GM12873 (cell line): ENCODE results near the gene AHDC1.
A peak's percentile ranks its signal among the peaks of the same experiment; 100 is the strongest.

ENCODE experiments used
- TF ChIP-seq, protein P1 (sequence below): IDR thresholded peaks from 2 replicates; pipeline ENCODE4 v1.5.1; 2012; ENCODE audit warnings: low read depth, mild to moderate bottlenecking, moderate library complexity, low read length, control low read depth; ENCODE audit not compliant: insufficient read depth; ENCODE audit errors: missing control alignments

The AHDC1 gene

DNA sequence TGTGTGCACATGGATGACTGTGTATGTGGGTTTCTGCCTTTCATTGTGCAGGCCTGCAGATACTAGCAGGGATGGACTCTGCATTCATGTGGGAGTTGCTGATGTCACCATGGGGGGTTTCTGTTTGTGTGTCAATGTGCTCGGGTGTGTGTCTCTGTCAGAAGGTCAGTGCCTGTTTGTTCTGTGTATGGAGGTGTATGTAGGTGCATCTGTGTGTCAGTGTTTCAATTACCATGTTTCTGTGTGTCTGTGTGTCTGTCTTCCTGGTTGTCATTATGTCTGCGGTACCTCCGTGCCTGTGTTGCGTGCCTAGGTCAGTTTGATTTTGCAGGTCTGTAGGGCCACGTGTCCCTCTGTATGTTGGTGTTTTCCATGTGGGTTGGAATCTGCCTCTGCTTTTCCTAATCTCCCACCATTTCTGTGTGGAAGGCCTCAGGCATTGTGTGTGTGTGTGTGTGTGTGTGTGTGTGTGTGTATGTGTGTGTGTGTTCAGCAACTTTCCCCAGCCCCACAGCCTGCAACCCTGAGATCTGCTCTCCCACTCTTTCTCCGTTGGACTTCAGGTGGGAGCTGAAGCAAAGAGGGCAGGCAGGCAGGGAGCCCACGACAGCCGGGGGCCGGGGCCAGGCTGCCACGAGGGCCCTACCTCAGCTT, 77.2 kb downstream of the AHDC1 start:
- TF ChIP-seq, protein P1, sequence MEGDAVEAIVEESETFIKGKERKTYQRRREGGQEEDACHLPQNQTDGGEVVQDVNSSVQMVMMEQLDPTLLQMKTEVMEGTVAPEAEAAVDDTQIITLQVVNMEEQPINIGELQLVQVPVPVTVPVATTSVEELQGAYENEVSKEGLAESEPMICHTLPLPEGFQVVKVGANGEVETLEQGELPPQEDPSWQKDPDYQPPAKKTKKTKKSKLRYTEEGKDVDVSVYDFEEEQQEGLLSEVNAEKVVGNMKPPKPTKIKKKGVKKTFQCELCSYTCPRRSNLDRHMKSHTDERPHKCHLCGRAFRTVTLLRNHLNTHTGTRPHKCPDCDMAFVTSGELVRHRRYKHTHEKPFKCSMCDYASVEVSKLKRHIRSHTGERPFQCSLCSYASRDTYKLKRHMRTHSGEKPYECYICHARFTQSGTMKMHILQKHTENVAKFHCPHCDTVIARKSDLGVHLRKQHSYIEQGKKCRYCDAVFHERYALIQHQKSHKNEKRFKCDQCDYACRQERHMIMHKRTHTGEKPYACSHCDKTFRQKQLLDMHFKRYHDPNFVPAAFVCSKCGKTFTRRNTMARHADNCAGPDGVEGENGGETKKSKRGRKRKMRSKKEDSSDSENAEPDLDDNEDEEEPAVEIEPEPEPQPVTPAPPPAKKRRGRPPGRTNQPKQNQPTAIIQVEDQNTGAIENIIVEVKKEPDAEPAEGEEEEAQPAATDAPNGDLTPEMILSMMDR: no peak

DNA sequence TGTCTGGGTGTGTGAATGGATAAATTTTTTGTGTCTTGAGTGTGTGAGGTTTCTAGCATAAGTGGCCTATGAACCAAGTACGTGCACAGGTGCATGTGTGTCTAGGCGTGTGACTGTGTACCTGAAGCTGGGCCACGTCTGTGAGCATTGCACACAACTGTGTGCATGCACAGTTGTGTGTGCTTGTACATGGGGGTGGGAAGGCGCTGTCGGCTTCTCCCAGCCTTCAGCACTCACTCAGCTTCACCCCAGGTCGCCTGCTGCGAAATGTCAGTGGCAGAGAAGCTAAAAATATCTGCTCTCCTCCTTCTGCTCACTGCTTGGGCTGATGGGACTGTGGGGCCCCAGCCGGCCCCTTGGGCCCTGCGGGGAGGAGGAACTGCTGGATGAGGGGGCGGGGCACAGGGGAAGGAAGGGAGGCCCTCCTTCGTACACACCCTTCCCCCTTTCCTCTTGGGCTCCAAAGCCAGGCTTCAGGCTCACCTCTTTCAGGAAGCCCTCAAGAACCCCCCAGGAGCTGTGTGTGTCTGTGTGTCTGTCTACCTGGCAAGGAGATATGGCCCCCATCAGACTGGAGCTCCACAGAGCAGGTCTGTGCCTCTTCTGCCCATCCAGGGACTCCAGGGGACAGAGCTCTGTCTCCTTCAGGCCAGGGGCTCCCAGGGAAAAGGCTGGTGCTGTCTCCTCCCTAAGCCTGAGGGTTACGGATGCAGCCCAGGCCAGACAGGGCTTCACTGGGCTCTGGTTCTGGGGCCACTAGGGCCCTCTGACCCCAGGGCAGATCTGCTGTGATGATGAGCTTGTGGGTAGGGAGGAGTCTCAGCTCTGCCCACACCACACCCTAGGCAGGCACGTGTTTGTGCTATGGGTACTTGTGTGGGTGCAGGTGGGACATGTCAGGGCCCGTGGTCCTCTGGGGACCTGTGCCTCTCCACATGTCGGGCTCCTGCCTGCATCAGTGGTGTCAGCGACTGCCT, 78.4 kb downstream of the AHDC1 start:
- TF ChIP-seq, protein P1: no peak

DNA sequence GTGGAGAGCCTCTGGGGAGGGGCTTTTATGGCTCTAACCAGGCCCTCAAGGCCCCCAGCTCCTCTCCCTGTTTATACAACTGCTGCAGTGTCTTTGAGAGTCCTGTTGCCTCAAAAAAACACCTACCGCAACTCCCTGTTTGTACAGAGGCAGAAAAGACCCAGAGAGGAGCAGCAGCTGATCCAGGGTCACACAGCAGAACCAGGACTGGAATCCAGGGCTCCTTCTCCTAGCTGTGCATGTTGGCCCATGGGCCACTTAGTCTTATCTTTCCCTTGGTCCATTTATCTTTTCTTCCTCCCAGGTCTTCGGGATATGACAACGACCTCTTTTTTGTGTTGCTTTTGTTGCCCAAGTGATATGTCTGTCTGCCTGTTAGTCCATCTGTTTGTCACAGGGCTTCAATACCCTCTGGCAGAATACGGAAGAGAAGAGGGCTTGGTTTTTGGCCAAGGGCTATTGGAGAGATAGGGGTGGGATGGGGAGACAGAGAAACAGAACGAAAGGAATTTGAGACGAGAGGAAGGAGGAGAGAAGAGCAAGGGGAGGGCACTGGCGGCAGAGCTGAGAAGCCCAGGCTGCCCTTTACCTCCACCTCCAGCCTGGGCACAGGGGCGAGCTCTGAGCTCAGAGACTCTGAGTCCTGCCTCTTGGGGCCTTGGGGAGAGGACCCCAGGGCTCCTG, 80.5 kb downstream of the AHDC1 start:
- TF ChIP-seq, protein P1: no peak

DNA sequence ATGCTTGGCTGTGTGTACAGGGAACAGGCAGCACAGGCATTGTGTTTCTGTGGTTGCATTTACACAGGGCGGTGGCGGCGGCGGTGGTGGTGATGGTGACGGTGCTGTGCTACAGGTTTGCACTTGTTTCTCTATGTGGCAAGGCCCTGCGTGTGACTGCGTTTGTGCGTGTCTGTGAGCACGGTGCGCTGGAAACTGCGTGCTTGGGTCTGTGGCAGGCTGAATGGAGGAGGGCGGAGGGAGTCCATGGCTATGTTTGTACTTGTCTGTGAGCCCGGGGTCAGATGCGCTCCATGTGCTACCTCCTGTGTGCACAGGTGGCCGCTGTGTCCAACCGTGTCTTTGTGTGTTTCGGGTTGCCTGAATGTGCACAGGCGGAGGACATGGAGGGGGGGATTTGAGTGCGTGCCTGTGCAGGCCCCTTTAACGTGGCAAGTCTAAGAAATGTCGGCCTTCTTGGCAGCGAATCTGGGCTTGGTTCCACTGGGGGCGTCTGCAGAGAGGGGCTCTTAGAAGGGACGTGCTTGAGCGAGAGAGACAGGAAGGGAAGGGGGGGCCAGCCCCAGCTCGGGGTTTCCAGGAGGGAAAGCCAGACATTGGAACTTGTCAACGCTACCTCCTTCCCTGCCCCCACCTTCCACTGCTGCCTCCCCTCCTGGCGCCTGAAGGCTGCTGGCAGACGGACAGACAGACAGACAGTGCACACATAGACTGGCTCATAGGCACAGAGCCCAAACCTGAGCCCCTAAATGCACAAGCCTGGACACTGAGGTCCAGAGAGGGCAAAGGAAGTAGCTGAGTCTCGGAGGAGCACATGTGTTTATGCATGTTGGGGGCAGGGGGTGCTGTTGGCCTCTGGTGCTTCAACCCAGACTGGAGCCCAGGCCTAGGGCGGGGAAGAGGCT, 81.3 kb downstream of the AHDC1 start:
- TF ChIP-seq, protein P1: peak; percentile 26

DNA sequence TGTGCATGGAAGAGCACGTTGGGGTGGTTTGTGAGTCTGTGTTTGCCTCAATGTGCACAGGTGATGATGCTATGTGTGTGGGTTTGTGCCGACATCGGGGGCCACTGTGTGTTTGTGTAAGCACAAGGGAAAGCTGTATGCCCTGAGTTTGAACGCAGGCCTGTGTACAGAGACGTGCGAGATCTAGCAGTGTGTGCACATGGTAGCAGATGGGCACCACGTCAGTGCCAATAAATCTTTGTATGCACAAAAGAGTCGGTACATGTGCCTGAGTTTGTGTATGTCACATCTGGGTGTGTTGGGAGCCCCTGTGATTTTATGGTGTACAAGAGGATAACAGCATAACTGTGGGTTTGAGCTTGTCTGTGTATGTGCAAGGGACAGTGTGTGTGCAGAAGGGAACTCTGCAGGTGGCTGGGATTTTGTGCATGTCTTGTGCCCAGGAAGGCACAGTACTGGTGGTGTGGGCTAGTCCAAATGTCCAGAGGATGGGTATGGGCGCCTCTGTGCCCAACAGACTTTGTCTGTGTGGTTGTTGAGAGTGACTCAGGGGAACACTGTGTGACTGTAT, 82.0 kb downstream of the AHDC1 start:
- TF ChIP-seq, protein P1: no peak

DNA sequence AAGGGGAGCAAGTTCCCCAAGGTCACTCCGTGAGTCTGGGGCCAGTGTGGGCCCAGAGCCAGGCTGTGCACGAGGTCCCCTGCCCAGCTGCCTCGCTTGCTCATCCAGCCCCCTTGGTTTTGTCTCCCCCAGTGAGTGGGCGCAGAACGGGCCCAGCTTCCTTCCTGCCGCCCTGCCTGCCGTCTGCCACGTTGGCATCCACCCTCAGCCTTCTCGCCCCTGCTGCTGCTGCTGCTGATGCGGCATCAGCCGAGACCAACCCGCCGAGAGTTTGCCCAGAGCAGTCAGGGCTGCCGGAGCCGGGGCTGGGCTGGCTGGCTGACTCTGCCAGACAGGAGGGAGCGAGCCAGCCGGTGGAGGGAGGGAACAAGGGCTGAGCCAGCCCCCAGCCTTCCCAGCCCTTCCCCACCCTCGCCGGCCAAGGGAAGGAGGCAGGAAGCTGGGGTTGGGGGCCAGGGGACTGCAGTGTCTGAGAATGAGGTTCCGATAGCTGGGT, 82.6 kb downstream of the AHDC1 start:
- TF ChIP-seq, protein P1: no peak
